HG02981 (cell line): ENCODE measurements around the gene PCP4.

Experiments used
- ATAC-seq: cut with Tn5 transposase; IDR thresholded peaks from one replicate; pipeline ENCODE4 v1.9.1; 2021; ENCODE audit warnings: mild to moderate bottlenecking, moderate library complexity; ENCODE audit not compliant: unreplicated experiment

Gene PCP4

GRCh38 chr21:39915881-39916280 is 48.6 kb downstream of the PCP4 start:
- no peak for ATAC-seq

GRCh38 chr21:39918558-39918957 is 51.3 kb downstream of the PCP4 start:
- ATAC-seq, result no peak

- ATAC-seq, result no peak
Measured at GRCh38 chr21:39923476-39923875, 56.2 kb downstream of the PCP4 start.

GRCh38 chr21:39924577-39925308 is 57.5 kb downstream of the PCP4 start:
- ATAC-seq, result no peak

- no peak for ATAC-seq
Measured at GRCh38 chr21:39927304-39927886, 60.2 kb downstream of the PCP4 start.

- ATAC-seq, result no peak
Measured at GRCh38 chr21:39932335-39932734, 65.1 kb downstream of the PCP4 start.

- ATAC-seq, result no peak
Measured at GRCh38 chr21:39934895-39935294, 67.7 kb downstream of the PCP4 start.

GRCh38 chr21:39935716-39936115 is 68.5 kb downstream of the PCP4 start:
- no peak for ATAC-seq

- no peak for ATAC-seq
Measured at GRCh38 chr21:39938086-39938625, 70.9 kb downstream of the PCP4 start.

GRCh38 chr21:39946199-39946598 is 79.0 kb downstream of the PCP4 start:
- ATAC-seq, result no peak

- no peak for ATAC-seq
Measured at GRCh38 chr21:39947031-39947430, 79.8 kb downstream of the PCP4 start.

- no peak for ATAC-seq
Measured at GRCh38 chr21:39951183-39952101, 84.2 kb downstream of the PCP4 start.

GRCh38 chr21:39952265-39952664 is 85.0 kb downstream of the PCP4 start:
- no peak for ATAC-seq

- no peak for ATAC-seq
Measured at GRCh38 chr21:39954570-39954969, 87.3 kb downstream of the PCP4 start.

GRCh38 chr21:39955326-39955725 is 88.1 kb downstream of the PCP4 start:
- no peak for ATAC-seq

GRCh38 chr21:39956586-39956985 is 89.3 kb downstream of the PCP4 start:
- ATAC-seq, result no peak

- no peak for ATAC-seq
Measured at GRCh38 chr21:39958731-39959130, 91.5 kb downstream of the PCP4 start.

- ATAC-seq, result no peak
Measured at GRCh38 chr21:39961251-39961650, 94.0 kb downstream of the PCP4 start.

- ATAC-seq, result no peak
Measured at GRCh38 chr21:39965026-39965425, 97.8 kb downstream of the PCP4 start.

GRCh38 chr21:39966786-39967185 is 99.5 kb downstream of the PCP4 start:
- ATAC-seq, result no peak

GRCh38 chr21:39968010-39968409 is 100.8 kb downstream of the PCP4 start:
- ATAC-seq, result no peak
